NCI-H526 (cell line): ENCODE measurements around the gene CYP3A7.
"Not testable (repeated sequence)": the region's sequence is repeated elsewhere in the genome, so short reads cannot be mapped to it uniquely, and the experiment has no call there.

Experiments used
- DNase-seq, 2 experiments: peaks; one replicate each; lab custom pipeline; 2025; lab: John Stamatoyannopoulos, UW

CYP3A7 gene

GRCh38 chr7:99741441-99741795 is 6.4 kb upstream of the CYP3A7 start:
- DNase-seq, result no peak

DNA sequence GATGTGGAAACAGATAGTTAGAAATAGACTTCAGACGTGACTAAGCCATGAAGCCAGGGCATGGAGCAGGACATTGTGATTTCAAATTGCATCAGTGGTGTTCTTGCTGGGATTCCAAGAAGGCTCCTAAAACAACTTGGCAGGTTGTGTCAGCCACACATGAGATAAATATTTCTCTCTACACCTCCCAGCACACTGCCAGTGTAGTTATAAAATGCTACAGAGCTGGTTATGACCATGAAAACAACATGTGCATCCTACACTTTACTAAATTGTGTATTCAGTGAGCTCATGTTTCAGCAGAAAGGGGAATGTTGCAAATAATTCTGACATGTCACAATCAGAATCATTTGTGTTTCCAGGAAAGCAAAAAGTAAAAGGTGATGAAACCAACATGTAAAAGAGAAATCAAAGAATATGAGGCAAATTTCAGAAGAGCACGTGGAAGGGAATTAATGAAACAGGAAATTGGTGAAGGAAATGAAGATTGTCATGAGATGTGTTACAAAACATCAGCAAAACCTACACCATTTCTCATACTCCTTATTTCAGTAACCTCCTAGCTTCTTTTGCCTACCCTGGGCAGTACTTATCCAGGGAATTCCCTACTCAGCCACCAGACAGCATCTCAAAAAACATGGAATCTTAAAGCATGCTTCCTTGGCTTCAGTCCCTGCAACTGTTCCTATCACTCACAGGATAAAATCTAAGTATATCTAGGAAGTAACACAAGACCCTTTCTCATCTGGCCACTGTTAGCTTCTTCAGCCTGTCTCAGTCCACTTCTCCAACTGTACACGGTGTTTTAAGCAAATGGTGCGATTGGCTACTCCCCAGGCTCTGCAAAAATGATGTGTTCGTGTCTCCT is 5.8 kb upstream of the CYP3A7 start:
- DNase-seq, result no peak

DNA sequence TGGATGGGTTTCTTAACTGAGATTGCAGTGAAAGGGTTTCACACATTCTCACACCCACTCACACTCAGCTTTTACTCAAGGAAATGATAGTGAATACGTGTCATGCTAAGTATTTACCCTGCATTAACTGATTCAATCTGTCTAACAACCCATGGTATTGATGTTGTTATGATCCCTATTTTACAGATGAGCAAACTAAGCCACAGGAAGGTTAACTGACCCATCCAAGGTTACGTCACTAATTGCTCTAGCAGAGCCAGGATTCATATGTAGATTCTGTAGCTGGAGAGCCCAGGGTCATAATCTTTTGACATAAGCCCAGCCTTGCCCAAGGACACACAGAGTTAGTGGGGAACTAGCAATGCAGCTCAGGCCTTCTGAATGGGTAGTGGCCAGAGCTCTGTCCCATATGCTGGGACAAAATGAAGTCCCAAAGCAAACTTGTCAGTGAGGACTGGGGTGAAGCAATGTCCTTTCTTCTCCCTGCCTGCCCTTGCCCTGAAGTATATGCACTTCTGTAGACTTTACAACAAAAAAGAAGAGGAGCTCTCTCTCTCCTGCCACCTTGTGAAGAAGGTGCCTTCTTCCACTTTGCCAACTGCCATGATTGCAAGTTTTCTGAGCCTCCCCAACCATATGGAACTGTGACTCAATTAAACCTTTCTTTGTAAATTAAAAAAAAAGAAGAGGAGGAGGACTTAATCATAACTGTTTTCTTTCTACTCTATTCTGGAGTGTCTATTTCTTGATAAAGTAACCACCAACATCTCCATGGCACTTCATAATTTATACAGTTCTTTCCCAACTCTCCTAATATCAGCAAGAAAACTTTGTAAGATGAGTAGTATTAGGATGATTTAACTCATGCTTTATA is 4.9 kb upstream of the CYP3A7 start:
- DNase-seq, result no peak

GRCh38 chr7:99737726-99738125 is 2.7 kb upstream of the CYP3A7 start:
- DNase-seq, result no peak

GRCh38 chr7:99736667-99737066 is 1.7 kb upstream of the CYP3A7 start:
- DNase-seq, result not testable (repeated sequence)

DNA sequence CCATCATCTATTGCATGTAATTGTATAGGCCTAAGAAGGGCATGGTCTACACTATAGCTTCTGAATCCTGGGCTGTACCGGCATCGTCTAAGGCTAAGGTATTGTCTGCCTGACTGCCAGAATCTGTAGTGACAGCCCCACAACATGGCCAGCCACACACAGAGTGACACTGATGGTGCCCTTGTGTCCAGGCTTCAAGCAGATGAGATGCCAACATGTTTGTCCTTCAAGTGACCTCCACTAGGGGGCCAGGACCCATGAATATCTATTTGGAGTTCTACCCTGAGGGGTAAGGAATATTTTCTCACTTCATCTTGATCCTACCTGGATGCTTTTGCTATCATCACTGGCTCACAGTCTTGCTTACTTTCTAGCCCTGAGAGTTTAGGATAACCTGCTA is 1.5 kb downstream of the CYP3A7 start:
- DNase-seq, result peak in 1 of 2 experiments; percentile 47

GRCh38 chr7:99733003-99733402 is 2.0 kb downstream of the CYP3A7 start:
- DNase-seq, result no peak

DNA sequence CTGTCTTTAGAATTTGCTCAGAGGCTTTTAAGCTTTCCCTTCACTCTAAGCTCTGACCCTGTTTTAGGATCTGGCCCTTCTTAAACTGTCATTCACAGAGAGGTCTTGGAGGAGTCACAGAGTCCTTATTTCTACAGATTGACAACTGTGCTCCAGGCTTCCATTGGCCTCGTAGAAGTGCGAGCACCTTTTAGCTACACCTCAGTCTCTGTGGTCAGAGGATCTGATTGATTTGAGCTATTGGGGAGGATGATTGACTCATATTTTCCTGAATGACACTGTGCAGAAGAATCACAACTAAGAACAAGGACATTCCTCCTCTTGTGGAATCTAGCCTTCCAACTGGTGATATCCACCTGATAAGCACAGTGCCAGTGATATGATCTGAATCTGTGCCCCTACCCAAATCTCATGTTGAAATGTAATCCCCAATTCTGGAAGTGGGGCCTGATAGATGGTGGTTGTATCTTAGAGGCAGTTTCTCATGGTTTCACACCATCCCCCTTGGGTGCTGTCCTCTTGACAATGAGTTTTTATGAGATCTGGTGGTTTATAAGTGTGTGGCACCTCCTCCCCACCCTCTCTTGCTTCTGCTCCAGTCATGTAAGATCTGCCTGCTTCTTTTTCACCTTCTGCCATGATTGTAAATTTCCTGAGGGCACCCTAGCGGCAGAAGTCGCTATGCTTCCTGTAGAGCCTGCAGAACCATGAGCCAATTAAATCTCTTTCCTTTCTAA is 3.2 kb downstream of the CYP3A7 start:
- no peak for DNase-seq

DNA sequence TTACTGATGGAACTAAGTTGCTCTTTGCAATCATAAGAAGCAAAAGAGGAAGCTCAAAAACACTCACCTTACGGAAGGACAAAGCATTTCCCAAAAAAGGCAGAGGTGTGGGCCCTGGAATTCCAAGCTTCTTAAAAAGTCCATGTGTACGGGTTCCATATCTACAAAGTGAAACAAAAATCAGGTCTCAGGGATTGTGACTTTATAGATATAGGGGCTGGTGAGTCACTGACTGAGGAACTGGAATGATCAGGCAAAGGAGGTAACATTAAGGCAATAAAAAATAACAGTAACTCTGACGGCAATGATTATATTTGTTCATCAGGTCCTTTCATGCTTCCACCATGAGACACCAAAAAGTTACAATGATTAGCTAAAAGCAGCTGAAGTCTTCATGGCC is 4.0 kb downstream of the CYP3A7 start:
- DNase-seq, result no peak

- DNase-seq, result no peak
These were observed 4.7 kb downstream of the CYP3A7 start for GRCh38 chr7:99730238-99730810.

- DNase-seq, result no peak
These were observed 5.3 kb downstream of the CYP3A7 start for GRCh38 chr7:99729486-99730237.

DNA sequence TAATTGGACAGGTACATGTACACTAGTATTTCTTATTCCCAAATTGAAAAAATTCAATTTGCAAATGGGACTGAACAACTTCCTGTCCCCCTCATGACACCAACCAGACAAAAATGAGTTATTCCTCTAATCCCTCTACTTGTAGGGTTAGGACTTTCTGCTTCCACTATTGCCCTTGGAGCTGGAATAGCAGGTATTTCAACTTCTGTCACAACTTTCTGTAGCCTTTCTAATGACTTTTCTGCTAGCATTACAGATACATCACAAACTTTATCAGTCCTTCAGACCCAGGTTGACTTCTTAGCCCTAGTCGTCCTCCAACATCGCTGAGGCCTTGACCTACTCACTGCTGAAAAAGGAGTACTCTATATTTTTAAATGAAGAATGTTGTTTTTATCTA is 6.4 kb downstream of the CYP3A7 start:
- no peak for DNase-seq

GRCh38 chr7:99723201-99723600 is 11.8 kb downstream of the CYP3A7 start:
- not testable (repeated sequence) for DNase-seq

DNA sequence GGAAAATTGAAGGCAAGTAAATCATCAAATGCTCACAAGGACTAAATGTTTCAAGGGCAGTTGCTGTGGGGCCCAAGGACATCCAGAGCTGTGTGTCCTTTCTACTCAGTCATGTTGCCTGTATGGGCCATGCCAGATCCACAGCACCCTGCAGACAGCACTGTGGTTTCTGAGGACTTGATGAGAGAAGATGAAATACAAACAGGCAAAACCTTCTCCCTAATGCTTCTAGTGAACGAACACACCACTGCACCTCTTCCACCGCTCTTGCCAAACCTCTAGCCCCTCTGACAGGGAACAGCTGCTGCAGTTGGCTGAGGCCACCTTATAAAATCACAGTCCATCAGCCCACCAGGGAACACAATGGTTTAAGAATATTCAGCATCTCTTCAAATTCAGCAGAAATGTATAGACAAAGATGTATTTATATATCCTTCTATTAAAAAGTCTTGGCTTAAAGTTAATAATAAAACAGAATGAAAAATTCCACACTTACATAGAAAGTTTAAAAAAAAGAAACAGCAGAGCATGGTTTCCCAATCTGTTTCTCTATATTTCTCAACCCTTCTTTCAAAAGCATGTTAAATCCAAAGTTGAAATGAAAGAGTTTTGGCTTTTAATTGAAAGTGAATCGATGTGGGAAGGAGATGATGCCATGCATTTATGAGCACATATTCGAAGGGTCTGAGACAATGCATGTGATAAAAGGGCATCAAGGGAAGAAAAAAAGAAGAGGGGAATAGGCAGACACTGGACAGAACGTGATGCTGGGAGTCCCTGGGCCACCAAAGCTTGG is 14.0 kb downstream of the CYP3A7 start:
- no peak for DNase-seq

- no peak for DNase-seq
These were observed 14.8 kb downstream of the CYP3A7 start for GRCh38 chr7:99719996-99720769.

DNA sequence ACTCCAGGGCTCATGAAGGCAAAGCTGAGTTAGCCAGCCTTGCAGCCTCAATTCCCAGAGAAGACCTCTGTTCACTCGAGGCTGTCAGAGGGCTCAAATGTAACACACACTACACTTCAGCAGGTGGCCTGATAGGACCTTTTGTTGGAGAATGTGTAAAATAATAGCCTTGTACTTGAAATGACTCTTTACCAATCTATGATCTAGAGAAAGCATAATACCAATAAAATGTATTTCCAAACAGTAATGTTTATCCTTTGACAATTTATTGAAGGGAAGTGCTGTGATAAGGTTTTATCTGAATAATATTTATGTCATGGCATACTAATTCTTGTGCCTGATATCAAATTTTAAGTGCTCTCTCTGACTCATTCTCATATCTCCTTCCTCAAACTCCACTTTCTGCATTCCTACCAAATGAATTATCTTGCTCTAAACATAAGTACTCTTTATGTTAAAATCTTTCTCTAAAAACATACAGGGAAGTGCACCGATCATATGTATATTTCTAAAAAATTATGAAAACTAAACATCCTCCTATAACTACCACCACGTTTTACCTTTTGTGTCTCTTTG is 20.9 kb downstream of the CYP3A7 start:
- no peak for DNase-seq

DNA sequence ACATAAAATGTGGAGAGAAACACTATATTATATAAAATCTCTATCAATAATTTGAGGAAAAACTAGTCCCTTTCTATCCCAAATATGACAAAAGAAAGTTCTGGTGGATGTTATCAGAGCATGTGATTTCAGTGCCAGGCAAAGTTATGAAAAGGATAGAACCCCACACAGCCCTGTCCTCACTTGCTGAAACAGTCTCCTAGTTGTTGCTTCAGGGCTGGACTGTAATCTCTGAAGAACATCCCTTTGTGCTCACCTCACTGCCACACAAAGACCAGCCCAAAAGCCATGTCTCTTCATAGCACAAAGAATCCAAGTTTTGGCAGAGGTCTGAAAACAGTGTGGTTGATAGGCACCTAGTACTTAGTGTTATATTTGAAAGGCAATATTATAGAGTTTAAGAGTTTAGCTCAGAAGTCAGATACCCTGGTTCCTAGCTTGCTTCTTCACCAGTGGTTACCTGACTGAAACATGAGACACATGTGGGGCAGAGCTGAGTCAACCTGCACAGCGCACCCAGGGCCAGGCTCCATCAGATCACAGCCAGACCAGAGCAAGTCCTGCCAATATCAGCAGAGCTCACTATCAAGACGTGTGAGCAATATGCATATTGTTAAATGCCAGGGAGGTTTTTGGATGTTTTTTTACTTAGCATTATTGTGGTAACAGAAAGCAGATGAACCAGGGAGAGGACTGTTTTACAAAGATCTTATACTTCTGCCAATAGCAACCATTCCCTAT is 25.0 kb downstream of the CYP3A7 start:
- no peak for DNase-seq

- DNase-seq, result no peak
These were observed 25.7 kb downstream of the CYP3A7 start for GRCh38 chr7:99709260-99709659.

GRCh38 chr7:99707096-99707495 is 27.9 kb downstream of the CYP3A7 start:
- no peak for DNase-seq
